ENCODE data around the gene FMN2. TPM values are rescaled to one million over a fixed set of nuclear protein-coding genes. Genes with fewer than 3 reads are reported as not detected.
A peak's percentile ranks its signal among the peaks of the same experiment; 100 is the strongest.

The FMN2 gene
- polyA plus RNA-seq, 2 of the 4 experiments (the other 2 are of a cell fraction): 2.8 to 4.2 TPM

- TF ChIP-seq RFX5 (IDR thresholded peaks at IDR 0.05): no peak
- no peak for TF ChIP-seq CHD2 (IDR thresholded peaks at IDR 0.05; ENCODE audit: low read length, partially characterized antibody)
Observed at GRCh38 chr1:240350910-240351331, 259.2 kb downstream of the FMN2 start (continued).

GRCh38 chr1:240351690-240352089 is 260.0 kb downstream of the FMN2 start:
- TF ChIP-seq FOSL2 (IDR thresholded peaks at IDR 0.05): no peak
- peak; percentile 4; the same call in 1 of the 2 replicates for TF ChIP-seq FOSL2 (CRISPR knock-in tag; IDR thresholded peaks at IDR 0.05)
- no peak for TF ChIP-seq TP53 (CRISPR knock-in tag; IDR thresholded peaks at IDR 0.05)
- WGBS (ENCODE audit: missing lambda C conversion rate): 91% methylated on average over 1 of the region's 1 CpG
- ATAC-seq (no peak), FAIRE-seq (no peak), DNase-seq (ENCODE audit: low read depth in 1 of 2, low spot score in 1 of 2) (no peak)
- H3K4me2 ChIP-seq: no peak overlapping the region; the same call in 2 of the 3 replicates
- H3K27ac ChIP-seq: peak overlapping the region in 1 of 2 experiments; percentile 60; a peak in 3 of 6 replicates
- CTCF ChIA-PET: interaction anchor here (0.5 kb wide), 1 partner anchor 382 kb away, joined by 3 read pairs; no protein-coding TSS in a partner anchor
- peaks cover 40% of the 10 kb centered on the region for H3K4me1 ChIP-seq
- POLR2A ChIA-PET: no interaction called here
- no peaks in the 10 kb centered on the region for H3K9me3 ChIP-seq
- H3K4me3 ChIP-seq: no peak overlapping the region

- H3K4me2 ChIP-seq: peak overlapping the region; percentile 41
- H3K9me3 ChIP-seq: no peaks in the 10 kb centered on the region
- H3K4me1 ChIP-seq: peaks cover 40% of the 10 kb centered on the region
- POLR2A ChIA-PET: no interaction called here
- TF ChIP-seq ATOH8 (CRISPR knock-in tag; IDR thresholded peaks at IDR 0.05; ENCODE audit: low read depth) (no peak), NR3C1 (IDR thresholded peaks at IDR 0.05) (no peak)
- ATAC-seq (peak in 1 of 2 experiments; percentile 47; a peak in 2 of 6 replicates), DNase-seq (ENCODE audit: low read depth in 1 of 2, low spot score in 1 of 2) (peak in 1 of 2 experiments; percentile 61), FAIRE-seq (no peak)
- H3K4me3 ChIP-seq: no peak overlapping the region
- CTCF ChIA-PET: interaction anchor here (1.0 kb wide), 2 partner anchors 9 to 29 kb away, joined by 3 read pairs; no protein-coding TSS in a partner anchor
- WGBS (ENCODE audit: missing lambda C conversion rate): 49% methylated on average over 5 of the region's 5 CpGs
- peak overlapping the region in 1 of 2 experiments; percentile 60; a peak in 3 of 6 replicates for H3K27ac ChIP-seq
Observed at GRCh38 chr1:240352769-240353168, 261.1 kb downstream of the FMN2 start.

- no peak for ATAC-seq
- FAIRE-seq: peak; percentile 23
- peaks cover 22% of the 10 kb centered on the region for H3K4me1 ChIP-seq
- no peak for DNase-seq (ENCODE audit: low read depth in 1 of 2, low spot score in 1 of 2)
- CTCF ChIA-PET: no interaction called here
- POLR2A ChIA-PET: no interaction called here
- TF ChIP-seq JUN (IDR thresholded peaks at IDR 0.05) (no peak), HOXB5 (CRISPR knock-in tag; IDR thresholded peaks at IDR 0.05) (no peak), KDM5A (IDR thresholded peaks at IDR 0.05) (no peak), RAD21 (conservative IDR thresholded peaks at IDR 0.05 in 1 of 2, IDR thresholded peaks at IDR 0.05 in 1 of 2) (no peak), RNF2 (IDR thresholded peaks at IDR 0.05; ENCODE audit: borderline replicate concordance, low read depth) (no peak), POLR2AphosphoS2 (conservative IDR thresholded peaks at IDR 0.05; ENCODE audit: low read length) (no peak), ESRRA (IDR thresholded peaks at IDR 0.05; ENCODE audit: borderline replicate concordance, low read length) (no peak), CTCF (IDR thresholded peaks at IDR 0.05) (no peak), RARB (CRISPR knock-in tag; IDR thresholded peaks at IDR 0.05) (no peak), SMC3 (IDR thresholded peaks at IDR 0.05) (no peak), NFE2L2 (conservative IDR thresholded peaks at IDR 0.05; ENCODE audit: low read length) (no peak), ATOH8 (CRISPR knock-in tag; IDR thresholded peaks at IDR 0.05; ENCODE audit: low read depth) (no peak), CHD4 (IDR thresholded peaks at IDR 0.05; ENCODE audit: borderline replicate concordance) (no peak), RFX5 (IDR thresholded peaks at IDR 0.05) (no peak), GATA3 (IDR thresholded peaks at IDR 0.05; ENCODE audit: borderline replicate concordance) (no peak), MYC (IDR thresholded peaks at IDR 0.05; ENCODE audit: borderline replicate concordance, low read length) (no peak), JUNB (IDR thresholded peaks at IDR 0.05) (no peak), BHLHE40 (IDR thresholded peaks at IDR 0.05; ENCODE audit: low read depth, low read length) (no peak)
- no peaks in the 10 kb centered on the region for H3K9me3 ChIP-seq
- H3K4me3 ChIP-seq: no peak overlapping the region
- H3K4me2 ChIP-seq: no peak overlapping the region
- no peak overlapping the region for H3K27ac ChIP-seq
- 87% methylated on average over 1 of the region's 1 CpG for WGBS (ENCODE audit: missing lambda C conversion rate)
Observed at GRCh38 chr1:240356568-240356967, 264.9 kb downstream of the FMN2 start.
